HG03460 (cell line): ENCODE results near the gene ESCO1.
"Not testable (repeated sequence)": the region's sequence is repeated elsewhere in the genome, so short reads cannot be mapped to it uniquely, and the experiment has no call there.

Experiments
- ATAC-seq: cut with Tn5 transposase; IDR thresholded peaks from one replicate; pipeline ENCODE4 v1.9.1; 2021; ENCODE audit not compliant: unreplicated experiment

Gene ESCO1, protein sequence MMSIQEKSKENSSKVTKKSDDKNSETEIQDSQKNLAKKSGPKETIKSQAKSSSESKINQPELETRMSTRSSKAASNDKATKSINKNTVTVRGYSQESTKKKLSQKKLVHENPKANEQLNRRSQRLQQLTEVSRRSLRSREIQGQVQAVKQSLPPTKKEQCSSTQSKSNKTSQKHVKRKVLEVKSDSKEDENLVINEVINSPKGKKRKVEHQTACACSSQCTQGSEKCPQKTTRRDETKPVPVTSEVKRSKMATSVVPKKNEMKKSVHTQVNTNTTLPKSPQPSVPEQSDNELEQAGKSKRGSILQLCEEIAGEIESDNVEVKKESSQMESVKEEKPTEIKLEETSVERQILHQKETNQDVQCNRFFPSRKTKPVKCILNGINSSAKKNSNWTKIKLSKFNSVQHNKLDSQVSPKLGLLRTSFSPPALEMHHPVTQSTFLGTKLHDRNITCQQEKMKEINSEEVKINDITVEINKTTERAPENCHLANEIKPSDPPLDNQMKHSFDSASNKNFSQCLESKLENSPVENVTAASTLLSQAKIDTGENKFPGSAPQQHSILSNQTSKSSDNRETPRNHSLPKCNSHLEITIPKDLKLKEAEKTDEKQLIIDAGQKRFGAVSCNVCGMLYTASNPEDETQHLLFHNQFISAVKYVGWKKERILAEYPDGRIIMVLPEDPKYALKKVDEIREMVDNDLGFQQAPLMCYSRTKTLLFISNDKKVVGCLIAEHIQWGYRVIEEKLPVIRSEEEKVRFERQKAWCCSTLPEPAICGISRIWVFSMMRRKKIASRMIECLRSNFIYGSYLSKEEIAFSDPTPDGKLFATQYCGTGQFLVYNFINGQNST

DNA sequence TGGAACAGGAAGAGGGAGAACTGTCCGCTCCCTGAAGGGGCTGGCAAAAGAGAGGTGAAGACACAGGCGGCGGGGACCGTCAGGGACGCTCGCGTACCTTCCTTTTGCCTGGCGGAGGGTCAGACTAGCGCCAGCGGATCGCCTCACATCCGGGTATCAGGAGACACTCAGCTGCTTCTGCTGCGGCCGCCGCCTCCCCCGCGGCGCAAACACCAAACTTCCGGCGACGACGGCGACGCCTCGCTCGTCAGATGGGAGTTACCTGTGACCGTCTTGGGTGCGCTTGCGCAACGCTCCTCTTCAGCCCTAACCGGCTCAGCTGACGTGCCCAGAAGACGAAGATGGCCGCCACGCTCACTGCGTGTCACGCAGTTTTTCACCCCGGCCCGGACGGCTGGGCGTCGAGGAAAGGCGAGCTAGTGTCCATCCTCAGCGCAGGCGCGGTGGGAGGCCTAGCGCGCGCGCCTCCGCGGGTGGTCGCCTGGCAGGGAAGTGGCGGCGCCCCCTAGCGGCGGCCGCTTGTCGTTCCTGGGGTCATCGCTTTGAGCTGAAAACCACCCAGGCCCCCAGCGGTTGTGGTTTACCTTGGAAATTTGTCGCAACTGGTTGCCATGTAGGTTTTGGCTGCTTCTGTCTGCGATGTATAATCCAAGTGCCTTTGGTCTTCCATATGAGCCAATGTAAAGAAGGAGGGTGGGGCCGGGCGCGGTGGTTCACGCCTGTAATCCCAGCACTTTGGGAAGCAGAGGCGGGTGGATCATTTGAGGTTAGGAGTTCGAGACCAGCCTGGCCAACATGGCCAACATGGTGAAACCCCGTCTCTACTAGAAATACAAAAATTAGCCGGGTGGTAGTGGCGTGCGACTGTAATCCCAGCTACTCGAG is at the start of gene ESCO1:
Gene ESCO1 (minus strand): TSS at position 179 of the 885 bp plus-strand sequence. CDS start 25,861 bp downstream, outside the sequence.
- peak; percentile 82 for ATAC-seq

DNA sequence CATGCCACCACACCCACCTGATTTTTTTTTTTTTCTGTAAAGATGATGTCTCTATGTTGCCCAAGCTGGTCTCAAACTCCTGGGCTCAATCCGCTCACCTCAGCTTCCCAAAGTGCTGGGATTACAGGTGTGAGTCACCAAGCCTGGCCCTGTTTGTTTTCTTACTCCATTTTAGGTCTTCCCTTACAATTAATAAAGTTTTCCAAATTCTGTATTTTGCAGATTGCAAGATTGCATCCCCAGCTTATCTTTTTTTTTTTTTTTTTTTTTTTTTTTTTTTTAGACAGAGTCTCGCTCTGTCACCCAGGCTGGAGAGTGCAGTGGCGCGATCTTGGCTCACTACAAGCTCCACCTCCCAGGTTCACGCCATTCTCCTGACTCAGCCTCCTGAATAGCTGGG is 39.9 kb upstream of the ESCO1 start:
- ATAC-seq, result not testable (repeated sequence)

DNA sequence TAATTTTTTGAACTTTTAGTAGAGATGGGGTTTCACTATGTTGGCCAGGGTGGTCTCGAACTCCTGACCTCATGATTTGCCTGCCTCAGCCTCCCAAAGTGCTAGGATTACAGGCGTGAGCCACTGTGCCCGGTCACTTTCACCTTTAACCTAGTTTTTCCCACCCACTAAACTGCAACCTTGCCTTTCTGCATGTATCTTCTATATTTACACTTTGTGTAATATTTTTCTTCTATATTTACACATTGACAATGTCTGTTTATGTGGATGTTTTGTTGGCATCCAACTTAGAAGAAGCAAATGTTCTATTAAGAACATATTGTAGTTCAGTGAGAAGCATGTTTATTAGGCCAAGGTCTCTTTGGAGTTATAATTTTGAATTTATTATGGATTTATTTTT is 38.3 kb upstream of the ESCO1 start:
- ATAC-seq, result no peak

DNA sequence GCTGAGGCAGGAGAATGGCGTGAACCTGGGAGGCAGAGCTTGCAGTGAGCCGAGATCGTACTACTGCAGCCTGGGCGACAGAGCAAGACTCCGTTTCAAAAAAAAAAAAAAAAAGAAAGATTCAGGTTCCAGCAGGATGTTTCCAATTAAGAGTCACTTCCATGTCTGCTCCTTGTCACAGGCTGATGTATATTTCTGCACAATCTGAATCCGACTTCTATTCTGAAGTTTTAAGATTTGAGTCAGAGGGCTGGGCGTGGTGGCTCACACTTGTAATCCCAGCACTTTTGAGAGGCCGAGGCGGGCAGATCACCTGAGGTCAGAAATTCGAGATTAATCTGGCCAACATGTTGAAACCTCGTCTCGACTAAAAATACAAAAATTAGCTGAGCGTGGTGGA is 36.3 kb upstream of the ESCO1 start:
- no peak for ATAC-seq

DNA sequence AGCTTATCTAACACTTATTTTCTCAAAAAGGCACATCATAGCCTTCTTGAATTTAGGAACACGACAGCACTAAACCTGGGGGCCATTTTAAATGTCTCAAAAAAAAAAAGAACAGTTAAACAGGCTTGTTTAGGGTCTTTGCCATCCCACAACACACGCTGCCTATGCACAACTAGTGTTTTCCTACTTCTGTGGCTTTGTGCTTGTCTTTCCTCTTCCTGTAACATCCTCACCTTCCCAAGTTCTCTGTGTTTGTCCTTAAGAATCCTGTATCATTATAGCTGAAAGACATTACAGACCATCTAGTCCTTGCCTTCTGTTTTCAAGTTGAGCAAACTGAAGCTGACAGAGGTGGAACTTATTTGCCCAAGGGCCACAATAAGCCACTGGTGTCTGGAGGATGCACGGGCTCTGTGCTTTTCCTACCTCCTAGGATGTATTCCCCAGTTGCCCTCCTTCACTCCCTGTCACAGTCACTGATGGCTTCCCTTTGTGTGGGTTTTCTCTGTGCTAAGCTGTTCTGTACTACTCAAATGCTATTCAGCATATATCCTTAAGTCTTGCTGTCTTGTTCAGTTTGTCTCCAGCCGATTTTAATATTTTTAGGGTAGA is 34.2 kb upstream of the ESCO1 start:
- ATAC-seq, result no peak

DNA sequence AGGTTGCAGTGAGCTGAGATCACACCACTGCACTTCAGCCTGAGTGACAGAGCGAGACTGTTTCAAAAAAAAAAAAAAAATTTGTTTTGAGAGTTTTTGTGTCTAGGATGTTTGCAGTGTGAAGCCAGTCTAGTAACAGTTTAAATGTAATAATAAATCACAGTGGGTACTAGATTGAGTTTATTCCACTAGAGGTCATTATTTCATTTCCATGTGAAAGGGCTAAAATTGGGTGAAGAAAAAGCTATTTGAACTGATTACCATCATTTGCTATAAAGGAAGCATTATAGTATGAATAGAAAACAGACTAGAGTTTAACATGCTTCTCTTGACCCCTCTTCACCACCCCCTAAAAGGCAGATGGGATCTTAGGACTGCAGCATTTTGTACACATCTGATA is 31.9 kb upstream of the ESCO1 start:
- ATAC-seq, result no peak

DNA sequence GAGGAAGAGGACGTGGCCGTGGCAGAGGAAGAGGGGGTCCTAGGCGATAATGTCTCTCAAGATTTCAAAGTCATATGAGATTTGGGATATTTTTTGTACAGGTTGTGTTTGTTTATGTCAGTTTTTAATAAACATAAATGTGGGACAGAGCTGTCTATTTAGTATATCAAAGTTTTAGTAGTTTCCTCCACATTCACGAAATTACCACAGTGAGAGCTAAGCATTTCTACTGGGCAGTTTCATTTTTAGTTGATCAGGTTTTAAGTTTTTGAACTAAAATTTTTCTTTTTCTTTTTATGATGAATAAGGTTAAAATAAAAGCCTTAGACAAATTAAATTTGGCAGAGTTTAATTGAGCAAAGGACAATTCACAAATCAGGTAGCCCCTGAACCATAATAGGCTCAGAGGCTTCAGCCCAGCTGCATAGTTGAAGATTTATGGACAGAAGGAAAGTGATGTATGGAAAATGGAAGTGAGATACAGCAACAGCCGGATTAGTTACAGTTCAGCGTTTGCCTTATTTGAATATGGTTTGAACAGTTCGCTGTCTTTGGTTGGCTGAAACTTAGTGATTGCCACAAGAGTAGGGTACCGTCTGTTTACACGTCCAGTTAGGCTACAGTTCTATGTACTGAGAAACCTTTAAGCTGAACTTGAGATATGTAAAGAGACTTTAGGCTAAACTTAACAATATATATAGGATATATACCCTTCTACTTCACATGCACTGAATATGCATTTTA is 28.8 kb upstream of the ESCO1 start:
- ATAC-seq, result peak; percentile 91

DNA sequence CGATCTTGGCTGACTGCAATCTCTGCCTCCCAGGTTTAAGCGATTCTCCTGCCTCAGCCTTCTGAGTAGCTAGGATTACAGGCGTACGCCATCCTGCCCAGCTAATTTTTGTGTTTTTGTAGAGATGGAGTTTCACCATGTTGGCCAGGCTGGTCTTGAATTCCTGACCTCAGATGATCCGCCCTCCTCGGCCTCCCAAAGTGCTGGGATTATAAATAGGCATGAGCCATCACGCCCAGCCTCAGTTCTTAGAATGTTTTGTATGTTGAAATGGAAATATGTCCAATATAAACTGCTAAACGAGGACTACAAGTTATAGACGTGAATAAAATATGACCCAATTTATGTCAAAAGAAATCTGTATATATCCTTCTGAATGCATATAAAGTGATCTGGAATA is 21.1 kb upstream of the ESCO1 start:
- ATAC-seq, result not testable (repeated sequence)

DNA sequence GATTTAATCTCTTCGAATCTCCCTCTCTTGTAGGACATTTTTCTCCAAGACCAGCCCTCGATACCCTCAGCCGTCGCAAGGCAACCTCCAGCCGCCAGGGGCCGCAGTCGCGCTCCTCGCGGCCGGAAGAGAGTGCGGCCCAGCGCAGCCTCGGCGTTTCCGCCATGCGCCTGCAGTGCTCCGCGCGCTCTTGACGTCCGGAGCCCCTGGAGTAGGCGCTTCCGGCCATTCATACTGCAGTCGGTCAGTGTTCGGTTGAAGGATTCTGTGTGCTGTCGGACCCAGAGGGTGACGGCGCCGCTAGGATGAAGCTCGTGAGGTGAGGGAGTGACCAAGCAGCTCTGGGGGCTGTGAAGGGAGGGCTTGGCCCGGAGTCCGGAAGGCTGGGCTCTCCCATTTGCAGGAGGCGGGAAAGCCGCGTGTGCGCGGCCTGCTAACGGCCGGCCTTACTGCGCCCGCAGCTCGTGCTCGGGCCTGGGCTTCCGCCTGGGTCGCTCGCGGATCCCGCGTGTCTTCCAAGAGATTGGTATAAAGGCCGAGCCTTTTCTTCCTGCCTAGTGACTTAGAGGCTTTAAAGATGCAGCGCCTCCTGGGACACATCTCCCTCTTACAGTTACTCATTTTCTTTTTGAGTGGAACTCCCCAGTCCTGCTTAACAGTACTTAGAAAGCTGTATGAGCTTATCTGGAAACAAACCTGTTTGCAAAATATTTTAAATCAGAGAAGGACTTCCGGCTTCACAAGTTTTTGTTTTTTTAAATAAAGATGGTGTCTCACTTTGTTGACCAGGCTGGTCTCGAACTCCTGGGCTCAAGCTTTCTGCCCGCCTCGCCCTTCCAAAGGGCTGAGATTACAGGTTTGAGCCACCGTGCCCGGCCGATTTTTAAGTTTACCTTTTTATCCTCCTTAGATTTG is 11.9 kb upstream of the ESCO1 start, which contains the start of gene SNRPD1:
Gene SNRPD1 (plus strand): TSS at position 190 of the 915 bp plus-strand sequence. CDS start 116 bp downstream, at position 306.
- peak; percentile 97 for ATAC-seq

DNA sequence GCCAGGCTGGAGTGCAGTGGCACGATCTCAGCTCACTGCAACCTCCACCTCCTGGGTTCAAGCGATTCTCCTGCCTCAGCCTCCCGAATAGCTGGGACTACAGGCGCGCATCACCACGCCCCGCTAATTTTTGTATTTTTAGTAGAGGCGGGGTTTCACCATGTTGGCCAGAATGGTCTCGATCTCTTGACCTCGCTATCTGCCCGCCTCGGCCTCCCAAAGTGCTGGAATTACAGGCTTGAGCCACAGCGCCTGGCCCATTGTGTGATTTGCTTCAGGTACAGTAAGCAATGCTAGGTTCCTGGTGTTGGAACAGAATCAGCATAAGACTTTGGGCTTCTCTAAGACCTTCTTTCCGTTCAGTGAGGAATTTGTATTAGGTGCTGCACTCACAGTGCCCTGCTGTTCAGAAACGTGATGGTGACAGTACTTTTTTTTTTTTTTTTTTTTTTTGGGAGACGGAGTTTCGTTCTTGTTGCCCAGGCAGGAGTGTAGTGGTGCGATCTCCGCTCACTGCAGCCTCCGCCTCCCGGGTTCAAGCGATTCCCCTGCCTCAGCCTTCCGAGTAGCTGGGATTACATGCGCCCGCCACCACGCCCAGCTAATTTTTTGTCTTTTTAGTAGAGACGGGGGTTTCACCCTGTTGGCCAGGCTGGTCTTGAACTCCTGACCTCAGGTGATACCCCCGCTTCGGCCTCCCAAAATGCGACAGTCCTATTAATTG is 11.1 kb upstream of the ESCO1 start:
- ATAC-seq, result peak; percentile 4

DNA sequence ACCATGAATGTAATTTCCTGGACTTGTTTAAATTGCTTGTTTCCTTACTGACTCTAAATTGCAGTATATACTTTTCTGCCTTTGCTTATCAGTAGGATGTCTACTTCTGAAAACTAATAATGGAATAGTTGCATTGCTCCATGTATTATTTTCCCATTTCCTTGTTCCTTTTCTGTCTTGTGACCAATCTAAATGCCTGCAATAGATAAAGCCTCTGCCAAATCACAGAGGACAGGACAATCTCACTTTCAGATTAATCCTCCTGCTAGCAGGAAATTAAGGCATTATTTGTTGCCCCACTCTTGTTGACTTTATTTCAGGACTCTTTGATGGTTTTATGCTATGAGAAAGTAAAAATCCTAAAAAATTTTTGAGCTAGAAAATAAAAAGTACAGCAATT is 4.7 kb upstream of the ESCO1 start:
- no peak for ATAC-seq

DNA sequence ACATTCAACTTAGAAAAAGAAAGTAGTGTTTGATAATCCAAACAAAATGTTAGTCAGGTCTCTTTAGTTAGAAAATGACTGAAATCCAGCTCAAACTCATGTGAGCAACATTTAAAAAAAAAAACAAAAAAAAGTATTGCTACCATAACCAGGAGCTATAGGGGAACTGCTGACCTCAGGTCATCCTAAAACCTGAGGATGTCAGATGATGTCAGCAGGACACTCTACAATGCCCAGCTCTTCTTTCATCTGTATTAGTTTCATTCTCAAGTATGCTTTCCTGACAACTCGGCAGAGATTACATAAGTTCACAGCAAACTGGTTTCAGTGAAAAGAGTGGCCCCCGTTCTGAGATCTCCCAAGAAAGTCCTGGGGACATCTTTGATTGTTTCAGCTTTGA is 4.2 kb upstream of the ESCO1 start:
- no peak for ATAC-seq

DNA sequence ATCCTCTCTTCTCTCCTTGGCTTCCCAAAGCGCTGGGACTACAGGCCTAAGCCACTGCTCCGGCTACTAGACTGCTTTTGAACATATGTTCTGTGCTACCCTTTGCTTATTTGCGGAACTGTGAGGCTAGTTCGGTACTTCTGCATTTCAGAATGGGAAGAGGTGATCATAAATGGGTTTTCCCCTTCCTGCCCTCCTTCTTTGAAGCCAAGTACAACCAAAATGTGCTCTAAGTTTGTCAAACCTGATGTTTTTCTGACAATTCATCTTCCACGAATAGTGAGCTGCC is 1.7 kb upstream of the ESCO1 start:
- no peak for ATAC-seq

DNA sequence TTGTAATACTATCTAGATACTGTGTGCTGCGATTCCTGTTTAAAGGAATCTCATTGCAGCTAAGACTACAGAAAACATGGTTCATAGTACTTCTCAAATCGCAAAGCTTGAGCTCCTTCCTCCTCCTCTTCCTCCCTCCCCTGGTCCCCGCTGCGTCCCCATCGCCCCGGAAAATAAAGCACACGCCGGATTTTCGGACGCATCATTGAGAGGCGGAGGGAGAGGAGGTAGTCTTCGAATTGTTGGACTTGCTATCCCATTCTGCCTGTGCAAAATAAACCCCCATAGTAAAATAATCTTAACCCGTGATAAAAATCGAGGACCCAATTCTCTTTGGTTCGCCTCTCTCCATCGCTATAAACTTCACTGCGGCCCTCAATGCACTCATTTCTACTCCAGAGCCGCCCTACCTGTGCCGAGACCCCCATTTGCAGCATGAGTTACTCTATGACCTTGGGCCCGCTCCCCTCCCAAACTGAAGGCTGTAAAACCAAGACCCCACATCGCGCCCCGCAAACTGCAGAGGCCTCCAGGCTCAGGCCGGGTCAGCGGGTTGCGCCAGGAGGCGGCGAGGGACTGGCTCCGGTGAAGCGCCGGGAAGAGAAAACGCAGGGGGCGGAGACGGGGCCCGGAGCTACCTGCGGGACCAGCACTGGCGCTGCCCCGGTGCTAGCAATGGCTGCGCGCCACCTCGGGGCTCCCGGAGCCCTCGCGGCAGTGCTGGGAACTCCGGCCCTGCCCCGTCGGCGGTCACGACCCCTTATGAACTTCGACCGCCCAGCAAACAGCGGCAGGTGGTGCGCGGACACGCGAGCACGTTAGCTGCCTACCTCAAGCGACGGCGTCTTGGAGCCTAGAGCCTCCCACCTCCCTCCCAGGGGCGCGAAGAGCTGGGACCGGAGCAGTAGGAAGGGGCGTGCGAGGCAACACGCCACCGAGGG is 649 bp downstream of the ESCO1 start:
- peak; percentile 39 for ATAC-seq

DNA sequence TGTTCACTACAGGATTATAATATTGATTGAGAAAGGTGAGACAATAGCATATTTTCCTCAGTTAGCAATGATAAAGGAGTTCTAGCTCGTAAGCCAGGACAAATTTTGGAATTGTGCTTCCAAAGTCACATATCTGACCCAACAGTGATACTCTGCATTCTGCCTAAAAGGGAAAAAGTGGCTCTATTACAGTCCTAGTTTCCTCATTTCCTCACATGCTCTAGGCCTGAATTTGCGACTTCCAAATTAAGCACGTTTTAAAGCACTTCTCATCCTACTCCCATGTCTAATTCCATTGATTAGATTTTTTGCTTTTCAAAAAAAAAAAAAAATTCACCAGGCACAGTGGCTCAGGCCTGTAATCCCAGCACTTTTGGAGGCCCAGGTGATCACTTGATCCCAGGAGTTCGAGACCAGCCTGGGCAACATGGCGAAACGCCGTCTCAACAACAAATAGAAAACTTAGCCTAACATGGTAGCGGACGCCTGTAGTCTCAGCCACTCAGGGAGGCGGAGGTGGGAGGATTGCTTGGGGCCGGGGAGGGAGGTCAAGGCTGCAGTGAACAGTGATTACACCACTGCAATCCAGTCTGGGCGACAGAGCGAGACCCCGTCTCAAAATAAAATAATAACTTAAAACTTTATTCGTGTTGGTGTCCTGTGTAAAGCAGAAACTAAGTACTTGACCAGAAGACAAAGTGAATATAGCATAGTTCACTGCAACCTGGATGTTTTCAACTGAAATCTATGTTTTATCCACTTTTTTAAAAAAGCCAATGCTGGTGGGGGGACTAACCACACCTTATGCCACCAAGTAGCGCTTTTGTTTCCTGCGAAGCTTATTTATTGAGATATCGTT is 1.5 kb downstream of the ESCO1 start:
- no peak for ATAC-seq

DNA sequence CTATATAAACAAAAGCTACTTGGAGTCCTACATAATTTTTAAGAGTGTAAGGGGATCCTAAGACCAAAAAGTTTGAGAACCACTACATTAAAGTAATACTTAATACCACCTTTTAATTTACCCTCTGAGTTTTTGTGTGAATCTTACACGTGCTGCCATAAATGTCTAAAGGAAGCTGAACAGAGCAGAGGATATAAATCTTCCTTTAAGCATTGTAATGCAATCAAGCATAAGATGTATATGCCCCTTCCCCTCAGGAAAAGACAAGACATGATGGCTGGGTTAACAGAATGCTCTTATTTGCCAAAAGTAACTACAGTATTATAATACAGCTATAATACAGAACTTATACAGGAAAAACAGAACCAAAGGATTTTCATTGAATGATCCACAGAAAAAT is 2.9 kb downstream of the ESCO1 start:
- ATAC-seq, result no peak
